GM18508 (cell line): ENCODE results near the gene RANBP6.

Source experiments
- ATAC-seq: cut with Tn5 transposase; IDR thresholded peaks from one replicate; pipeline ENCODE4 v1.9.1; 2021; ENCODE audit warnings: moderate number of reproducible peaks; ENCODE audit not compliant: insufficient read depth, unreplicated experiment

Gene RANBP6

DNA sequence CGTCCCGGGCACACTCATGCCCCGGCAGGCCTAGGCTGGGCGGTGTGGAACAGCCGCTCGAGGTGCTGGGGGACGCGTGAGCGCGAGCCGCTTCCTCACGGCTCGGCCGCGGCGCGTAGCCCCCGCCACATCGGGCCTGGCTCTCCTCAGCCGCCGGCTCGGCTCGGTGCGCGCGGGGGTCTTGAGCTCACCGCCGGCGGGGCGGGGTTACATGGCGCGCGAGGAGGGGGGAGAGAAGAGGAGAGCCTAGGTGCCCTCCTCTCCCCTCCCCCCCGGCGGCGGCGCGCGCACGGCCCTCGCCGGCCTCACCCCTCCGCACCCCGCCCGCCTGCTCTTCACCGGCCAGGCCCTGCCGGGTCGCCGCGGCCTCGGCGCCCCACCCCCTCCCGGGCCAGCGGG lies 7.7 kb downstream of the RANBP6 start:
- peak; percentile 3 for ATAC-seq

DNA sequence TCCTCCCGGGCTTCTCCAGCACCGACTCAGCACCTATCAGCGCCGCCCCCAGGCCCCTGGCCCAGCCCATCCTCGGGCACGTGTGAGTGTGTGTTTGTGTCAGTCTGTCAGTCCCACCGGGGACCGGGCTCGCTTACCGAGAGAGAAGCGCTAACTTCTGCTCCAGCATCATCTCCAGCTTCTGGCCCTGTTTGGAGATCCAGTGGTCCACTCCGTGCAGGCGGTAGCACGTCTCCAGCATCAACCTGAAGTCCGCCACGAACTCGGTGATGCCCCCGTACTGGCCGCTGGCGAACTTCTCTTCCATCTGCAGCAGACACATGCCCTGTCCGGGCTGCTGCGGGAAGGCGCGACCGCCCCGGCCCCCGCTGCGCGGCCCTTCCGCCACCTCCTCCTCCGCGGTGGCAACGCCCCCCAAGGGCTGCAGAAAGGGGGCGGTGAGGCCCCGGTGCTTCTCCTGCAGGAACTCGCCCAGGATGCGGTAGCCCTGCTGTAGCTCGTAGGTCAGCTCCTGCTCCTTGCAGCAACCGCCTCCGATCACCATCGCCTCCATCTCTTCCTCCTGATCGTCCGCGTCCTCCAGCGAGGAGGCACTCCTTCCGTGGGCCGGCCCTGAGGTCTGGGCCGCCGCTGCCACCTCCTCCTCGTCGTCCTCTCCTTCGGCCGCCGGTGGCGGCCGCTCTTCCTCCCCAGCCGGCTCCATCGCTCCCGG lies 8.2 kb downstream of the RANBP6 start:
- ATAC-seq: peak; percentile 48

DNA sequence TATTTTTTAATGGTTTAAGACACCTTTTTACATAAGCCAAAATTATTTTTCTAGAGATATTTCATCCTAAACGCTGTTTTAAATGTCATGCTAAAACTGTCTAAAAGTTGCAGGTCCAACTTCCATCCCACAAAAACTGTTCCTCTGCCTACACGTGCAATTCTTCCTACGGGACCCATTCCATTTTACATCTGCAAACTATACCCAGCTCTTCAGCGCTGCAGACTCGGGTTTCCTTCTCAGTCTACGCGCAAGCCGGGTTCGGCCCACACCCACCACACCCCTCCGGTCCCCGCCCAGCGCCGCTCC lies 8.7 kb downstream of the RANBP6 start:
- ATAC-seq: no peak

DNA sequence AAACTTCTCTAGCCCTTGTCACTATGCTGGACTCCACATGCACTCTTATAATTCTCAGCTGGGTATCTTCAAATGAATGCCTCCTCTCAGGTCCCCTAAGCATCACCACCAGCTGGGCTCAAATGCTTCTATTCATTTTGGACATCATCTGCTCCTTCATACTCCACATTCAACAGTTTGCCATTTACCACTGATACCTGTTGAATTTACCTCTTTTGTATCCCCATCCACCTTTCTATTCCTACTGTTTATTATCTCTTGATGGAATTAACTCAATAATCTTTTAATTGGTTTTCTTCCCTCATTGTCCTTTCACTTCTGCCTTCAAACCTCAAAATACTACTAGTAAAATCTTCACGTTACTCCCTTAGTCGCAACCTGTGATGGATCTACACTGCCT lies 14.5 kb downstream of the RANBP6 start:
- ATAC-seq: no peak

DNA sequence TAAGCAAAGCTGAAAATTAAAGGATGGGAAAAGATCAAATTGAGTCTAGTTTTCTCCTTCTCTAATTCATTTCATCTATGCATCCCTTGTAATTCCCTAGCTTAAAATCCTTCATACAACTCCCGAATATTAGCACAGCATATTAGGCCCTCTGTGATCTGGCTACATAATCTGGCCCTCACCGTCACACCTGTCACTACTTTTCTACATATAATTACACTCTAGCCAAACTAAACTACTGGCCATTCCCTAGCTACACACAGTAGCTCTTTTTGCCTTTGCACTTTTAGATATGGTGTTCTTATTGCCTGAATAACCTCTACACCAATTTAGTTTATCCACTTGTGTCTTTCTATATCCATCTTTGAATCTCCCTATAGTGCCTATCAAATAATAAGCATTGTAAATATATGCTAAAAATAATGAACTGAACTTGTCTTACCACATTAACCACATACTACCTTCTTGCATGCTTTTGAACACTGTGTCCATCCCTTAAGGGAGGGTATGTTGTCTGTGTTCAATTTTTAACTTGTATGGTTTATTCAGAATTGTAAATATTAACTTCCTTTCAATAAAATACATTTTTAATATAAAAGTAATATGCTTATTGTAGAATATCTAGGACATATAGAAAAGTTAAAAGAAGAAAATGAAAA lies 15.9 kb downstream of the RANBP6 start:
- ATAC-seq: no peak

DNA sequence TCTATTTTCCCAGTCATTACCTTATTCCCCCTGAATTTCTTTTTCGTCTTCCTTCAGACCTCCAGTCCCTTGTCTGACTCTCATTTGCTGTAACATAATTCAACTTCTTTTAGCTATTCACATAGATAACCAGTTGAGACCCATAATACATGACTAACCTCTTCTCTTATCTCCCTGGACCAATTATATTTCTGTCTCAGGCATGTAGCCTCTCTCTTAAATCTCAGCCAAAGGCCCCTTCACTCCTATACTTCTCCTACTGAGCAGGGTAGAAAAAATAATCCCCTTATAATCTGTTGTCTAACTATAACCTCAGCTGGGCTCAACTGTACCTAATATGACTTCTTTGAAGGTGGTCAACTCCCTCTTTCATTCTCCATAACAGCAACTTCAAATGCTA lies 20.9 kb downstream of the RANBP6 start:
- no peak for ATAC-seq

DNA sequence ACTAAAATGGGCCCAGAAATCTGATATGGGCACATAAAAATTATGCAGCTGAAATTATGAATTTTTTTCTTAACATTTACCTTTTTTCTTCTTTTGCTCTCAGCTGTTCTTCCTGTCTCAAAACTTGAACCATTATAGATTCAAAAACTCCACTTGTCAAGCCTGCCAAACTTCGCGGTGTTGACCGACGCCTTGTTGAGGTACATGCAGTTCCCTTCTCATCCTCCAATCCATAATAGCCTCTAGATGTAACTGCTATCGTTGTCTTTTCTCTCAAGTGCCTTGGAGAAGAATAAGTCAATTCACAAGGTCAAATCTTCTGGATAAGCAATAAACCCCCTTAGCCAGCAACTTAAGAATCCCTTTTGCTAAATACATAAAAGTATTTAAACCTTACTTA lies 27.2 kb downstream of the RANBP6 start:
- ATAC-seq: no peak

DNA sequence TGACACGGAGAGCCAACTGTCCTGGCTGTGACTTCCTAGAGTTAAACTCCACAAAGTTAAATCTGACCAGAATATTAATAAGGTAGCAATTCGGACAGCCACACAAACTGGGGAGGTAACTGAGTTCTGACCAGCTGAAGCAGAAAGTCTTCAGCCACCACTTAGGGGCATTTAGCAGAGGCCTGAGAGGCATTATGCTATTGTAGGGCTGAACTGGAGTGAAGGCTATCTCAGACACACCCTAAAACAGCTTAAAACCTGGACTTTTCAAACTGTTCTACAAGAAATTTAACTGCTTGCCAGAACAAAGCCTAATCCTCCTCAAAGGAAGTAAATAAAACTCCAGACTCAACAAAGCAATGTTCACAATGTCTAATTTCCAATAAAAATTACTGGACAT lies 32.4 kb downstream of the RANBP6 start:
- no peak for ATAC-seq

DNA sequence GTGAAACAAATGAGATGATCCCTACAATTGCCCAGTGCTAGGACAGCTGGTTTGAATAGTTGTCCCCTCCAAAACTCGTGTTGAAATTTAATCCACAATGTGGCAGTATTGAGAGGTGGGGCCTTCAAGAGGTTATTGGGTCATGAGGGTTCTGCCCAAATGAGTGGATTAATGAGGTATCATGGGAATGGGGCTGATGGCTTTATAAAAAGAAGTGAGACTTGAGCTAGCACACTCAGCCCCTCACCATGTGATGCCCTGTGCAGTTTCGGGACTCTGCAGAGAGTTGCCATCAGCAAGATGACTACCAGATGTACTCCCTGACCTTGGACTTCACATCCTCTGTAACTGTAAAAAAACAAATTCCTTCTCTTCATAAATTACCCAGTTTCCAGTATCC lies 33.1 kb downstream of the RANBP6 start:
- no peak for ATAC-seq

DNA sequence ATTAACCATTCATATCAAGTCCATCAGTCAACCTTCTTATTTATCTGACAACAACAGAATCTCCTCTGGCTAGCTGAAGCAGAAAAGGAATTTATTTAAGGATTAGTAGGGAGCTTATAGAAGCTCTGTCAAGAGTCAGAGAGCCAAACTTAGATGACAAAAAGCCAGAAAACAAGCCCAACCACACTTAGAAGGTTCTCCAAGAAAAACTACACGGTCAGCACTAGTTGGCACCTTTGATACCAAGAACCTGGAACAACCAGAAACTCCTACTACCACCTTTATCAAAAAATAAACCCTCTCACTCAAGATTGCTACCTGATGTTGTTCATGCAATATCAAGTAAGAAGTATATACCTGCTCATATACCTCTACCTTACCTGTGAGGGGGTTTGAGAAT lies 36.9 kb downstream of the RANBP6 start:
- ATAC-seq: no peak

DNA sequence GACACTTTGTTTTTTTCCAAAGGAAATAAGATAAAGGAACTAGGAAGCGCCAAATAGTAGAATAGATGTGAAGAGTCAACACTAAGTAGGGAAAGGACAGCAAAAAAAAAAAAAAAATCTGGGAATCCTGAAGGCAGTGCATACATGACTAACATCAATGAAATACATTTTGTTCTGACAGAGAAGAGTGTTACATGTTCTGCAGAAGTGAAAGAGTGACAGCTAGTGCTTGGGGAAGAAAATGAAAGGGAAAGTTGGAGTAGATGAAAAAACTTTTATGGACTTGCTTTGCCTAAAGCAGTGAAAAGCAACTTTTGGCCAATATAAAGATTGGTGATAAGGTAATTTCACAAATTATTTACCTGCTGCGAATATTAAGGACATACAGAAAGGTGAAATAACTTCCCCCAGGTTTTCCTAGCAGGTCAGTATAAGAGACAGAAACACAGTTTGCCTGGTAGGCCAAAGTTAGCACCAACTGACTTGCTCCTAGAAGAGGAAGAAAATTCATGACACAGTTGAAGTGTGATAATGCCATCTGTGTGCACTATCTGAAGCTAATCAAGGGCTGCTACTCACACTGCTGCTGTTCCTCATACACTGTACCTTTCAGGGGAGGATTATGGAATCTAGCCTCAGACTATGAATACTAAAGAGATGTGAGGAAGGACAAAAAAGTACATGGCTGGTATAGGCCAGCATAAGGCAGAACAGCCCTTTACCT lies 38.6 kb downstream of the RANBP6 start:
- ATAC-seq: peak; percentile 68

DNA sequence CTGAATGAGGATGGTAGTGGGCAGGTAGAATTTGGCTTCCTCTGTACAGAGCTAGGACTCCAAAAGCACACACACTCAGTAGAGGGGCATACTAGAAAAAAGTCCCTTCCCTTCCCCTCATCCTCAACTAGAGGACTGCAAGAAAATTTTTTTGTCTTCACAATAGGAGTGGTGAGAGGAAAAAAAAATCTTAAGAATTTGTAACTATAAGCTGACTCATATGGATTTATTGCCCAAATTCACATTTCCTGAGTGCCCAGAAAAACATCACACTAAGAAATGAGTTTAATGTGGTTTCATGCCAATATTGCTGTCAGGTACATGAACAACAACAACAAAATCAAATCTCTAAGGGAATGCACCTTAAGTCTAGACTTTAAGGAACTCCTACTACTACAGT lies 43.7 kb downstream of the RANBP6 start:
- no peak for ATAC-seq
